T-helper 1 cell treated with Interleukin-12 subunit alpha and Interleukin-12 subunit beta and Interleukin-4 antibody, amounts not matched to agents 30 ng/mL and 1 ng/mL, for 36 hours (primary cell): Measurements from ENCODE around the gene RBM42. TPM values are rescaled to one million over a fixed set of nuclear protein-coding genes. Genes with fewer than 3 reads are reported as not detected.

ENCODE experiments used
- intact Hi-C: fragments of 100-400 bp; cut with micrococcal nuclease; formaldehyde crosslinking; loops from one replicate; pipeline ENCODE4 v1.15.1; 2024
- total RNA-seq: library from RNA; stranded (reverse); gene quantifications from 2 replicates; pipeline ENCODE4 v1.2.3, GENCODE V29; 2022

Gene RBM42
- total RNA-seq, 1 donor from 2014 or later: 114 TPM

- intact Hi-C loops: no loop called here
Measured at GRCh38 chr19:35619290-35619923, 9.4 kb upstream of the RBM42 start.

- intact Hi-C loops: no loop called here
Measured at GRCh38 chr19:35620001-35620400, 8.8 kb upstream of the RBM42 start.

DNA sequence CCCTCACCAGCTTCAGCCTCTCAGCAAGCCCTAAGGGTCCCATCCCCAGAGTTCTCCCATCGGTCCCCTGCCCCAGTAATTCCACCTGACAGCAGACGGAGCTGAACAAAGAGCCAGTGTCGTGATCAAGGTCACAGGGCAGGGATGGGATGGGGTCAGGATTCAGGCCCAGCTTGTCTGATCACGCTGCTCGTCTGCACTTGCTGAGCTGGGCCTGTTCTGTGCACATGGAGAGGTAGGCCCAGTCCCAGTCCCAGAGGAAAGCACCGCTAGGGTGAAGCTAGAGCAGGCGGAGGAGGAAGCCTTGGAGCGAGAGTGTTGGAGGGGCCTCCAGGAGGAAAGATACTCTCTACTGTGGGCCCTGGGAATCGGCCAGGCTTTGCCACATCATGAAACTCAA lies 7.1 kb upstream of the RBM42 start:
- intact Hi-C loops: no loop called here

- intact Hi-C loops: no loop called here
Measured at GRCh38 chr19:35622750-35623149, 6.1 kb upstream of the RBM42 start.

DNA sequence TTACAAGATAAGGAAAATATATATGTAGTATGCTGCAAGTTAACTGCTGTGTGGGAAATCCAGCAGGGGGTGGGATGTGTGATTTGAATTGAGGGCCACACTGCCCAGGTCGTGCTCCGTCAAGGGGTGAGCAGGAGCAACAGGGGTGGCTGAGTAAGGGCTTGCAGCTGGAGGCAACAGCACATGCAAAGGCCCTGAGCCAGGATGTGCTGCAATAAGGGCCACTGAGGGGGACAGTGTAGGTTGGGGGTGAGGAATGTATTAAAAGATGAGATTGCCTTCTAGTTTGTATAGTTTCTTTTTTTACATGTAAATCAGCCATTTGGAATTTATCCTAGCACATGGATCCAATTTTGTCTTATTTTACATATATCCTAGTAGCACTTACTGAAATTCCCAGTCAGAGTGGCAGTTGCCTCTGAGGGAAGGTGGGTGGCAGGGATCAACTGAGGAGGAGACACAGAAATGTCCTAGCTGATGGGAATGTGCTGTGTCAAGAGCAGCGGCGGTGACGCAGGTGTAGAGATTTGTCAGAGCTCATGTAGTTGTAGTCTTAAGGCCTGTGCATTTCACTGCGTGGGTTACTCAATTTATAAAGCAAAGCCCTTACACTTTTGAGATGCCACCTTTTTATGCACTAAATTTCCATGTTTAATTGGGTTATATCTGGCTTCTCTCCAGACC lies 5.4 kb upstream of the RBM42 start:
- intact Hi-C loops: no loop called here

GRCh38 chr19:35628264-35628564 lies 622 bp upstream of the RBM42 start:
- intact Hi-C loops: loop anchor here (1.0 to 5.0 kb wide), 11 partner anchors 16 to 426 kb away; partner anchors contain the start of genes ALKBH6, COX6B1, HAUS5 and KMT2B

GRCh38 chr19:35629332-35629633 lies 447 bp downstream of the RBM42 start:
- intact Hi-C loops: loop anchor here (5.0 kb wide), 1 partner anchor 88 kb away; the partner anchor contains the start of gene KMT2B

DNA sequence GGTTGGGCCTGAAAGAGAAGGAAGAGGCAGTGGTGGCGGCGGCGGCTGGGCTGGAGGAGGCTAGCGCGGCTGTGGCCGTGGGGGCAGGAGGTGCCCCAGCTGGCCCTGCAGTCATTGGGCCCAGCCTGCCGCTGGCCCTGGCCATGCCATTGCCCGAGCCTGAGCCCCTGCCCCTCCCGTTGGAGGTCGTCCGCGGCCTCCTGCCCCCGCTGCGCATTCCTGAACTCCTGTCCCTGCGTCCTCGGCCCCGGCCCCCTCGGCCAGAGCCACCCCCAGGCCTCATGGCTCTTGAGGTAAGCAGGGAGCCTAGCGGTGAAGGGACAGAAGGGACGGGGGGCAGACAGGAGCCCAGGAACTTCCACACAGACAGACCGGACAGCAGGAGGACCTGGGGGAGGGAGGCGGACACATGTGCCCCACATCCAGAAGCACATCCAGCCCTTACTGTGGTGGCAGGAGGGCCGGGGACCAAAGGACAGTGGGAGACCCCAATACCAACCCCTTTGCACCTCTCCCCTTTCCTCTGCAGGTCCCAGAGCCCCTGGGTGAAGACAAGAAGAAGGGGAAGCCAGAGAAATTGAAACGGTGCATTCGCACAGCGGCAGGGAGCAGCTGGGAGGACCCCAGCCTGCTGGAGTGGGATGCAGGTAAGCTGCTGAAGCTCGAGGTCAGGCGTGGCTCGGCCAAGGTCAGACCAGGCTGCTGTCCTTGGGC lies 5.0 kb downstream of the RBM42 start:
- intact Hi-C loops: no loop called here

DNA sequence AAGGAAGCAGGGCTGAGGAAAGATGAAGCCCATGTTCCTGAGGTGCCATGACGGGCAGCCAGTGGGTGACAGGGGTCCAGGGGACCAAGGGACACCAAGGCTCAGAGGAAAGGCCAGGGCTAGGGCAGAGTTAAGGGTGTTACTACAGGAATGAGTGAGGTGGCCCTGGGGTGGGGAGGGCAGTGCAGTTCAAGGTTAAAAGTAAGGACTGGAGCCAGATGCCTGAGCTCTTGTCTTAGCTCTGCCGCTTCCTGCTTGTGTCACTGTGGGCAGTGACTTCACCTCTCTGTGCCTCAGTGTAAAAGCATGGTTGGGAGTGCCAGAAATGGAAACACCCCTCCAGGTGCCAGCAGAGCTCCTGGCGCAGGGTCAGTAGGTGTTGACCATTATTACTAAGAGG lies 7.8 kb downstream of the RBM42 start:
- intact Hi-C loops: no loop called here

DNA sequence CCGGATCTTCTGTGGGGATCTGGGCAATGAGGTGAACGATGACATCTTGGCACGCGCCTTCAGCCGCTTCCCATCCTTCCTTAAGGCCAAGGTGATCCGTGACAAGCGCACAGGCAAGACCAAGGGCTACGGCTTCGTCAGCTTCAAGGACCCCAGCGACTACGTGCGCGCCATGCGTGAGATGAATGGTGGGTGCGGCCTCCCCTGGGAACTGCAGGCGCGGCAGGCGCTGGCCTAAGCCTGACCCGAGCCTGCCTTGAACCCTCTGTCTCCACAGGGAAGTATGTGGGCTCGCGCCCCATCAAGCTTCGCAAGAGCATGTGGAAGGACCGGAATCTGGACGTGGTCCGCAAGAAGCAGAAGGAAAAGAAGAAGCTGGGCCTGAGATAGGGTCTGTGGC lies 8.3 kb downstream of the RBM42 start:
- intact Hi-C loops: no loop called here

DNA sequence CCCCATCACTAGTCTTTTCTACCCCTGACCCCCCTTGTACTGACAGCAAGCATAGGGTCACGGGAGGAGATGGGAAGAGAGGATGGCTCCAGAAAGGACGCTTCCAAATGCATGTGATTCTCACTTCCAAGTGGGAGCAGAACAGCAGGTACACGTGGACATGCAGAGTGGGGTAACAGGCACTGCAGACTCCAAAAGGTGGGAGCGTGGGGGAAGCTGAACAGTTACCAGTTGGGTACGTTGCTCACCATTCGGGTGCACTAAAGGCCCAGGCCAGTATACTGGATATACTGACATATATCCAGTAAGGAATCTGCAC lies 10.4 kb downstream of the RBM42 start:
- intact Hi-C loops: no loop called here

GRCh38 chr19:35639863-35640262 lies 11.0 kb downstream of the RBM42 start:
- intact Hi-C loops: loop anchor here (5.0 to 10.0 kb wide), 2 partner anchors 428 to 575 kb away; partner anchors contain the start of genes ZNF146 and ZNF565

DNA sequence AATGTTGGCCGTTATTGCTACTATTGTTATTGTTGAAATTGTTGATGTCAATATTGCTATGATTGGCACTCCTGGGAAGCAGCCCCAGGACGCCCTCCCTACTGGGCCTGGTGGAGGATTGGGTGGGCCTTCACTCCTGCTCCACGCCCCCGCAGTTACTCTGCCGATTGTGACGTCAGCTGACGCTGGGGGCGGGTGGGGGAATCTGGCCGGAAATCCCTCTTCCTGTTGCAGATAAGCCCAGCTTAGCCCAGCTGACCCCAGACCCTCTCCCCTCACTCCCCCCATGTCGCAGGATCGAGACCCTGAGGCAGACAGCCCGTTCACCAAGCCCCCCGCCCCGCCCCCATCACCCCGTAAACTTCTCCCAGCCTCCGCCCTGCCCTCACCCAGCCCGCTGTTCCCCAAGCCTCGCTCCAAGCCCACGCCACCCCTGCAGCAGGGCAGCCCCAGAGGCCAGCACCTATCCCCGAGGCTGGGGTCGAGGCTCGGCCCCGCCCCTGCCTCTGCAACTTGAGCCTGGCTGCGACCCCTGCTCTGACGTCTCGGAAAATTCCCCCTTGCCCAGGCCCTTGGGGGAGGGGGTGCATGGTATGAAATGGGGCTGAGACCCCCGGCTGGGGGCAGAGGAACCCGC lies 12.8 kb downstream of the RBM42 start, which contains the start of gene ETV2:
Gene ETV2 (plus strand): TSS at position 231 of the 637 bp plus-strand sequence. CDS start 716 bp downstream, outside the sequence.
- intact Hi-C loops: loop anchor here (5.0 to 10.0 kb wide), 2 partner anchors 429 to 573 kb away; partner anchors contain the start of genes ZNF146 and ZNF565

DNA sequence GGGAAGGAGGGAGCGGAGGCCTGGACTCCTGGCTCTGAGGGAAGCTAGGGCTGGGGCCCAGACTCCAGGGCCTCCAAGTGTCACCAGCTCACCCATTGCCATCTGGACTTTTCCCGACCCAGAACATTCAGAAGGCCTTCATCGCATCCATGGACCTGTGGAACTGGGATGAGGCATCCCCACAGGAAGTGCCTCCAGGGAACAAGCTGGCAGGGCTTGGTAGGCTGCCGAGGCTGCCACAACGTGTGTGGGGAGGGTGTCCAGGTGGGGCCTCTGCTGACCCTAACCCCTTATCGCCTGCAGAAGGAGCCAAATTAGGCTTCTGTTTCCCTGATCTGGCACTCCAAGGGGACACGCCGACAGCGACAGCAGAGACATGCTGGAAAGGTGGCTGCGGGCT lies 13.5 kb downstream of the RBM42 start:
- intact Hi-C loops: loop anchor here (5.0 to 10.0 kb wide), 2 partner anchors 430 to 572 kb away; partner anchors contain the start of genes ZNF146 and ZNF565

GRCh38 chr19:35642798-35643254 lies 14.0 kb downstream of the RBM42 start:
- intact Hi-C loops: loop anchor here (5.0 to 10.0 kb wide), 2 partner anchors 431 to 572 kb away; partner anchors contain the start of genes ZNF146 and ZNF565

- intact Hi-C loops: loop anchor here (1.0 to 10.0 kb wide), 14 partner anchors 15 to 571 kb away; partner anchors contain the start of genes ARHGAP33, HAUS5, HCST and LIN37
Measured at GRCh38 chr19:35643255-35644205, 14.7 kb downstream of the RBM42 start.

DNA sequence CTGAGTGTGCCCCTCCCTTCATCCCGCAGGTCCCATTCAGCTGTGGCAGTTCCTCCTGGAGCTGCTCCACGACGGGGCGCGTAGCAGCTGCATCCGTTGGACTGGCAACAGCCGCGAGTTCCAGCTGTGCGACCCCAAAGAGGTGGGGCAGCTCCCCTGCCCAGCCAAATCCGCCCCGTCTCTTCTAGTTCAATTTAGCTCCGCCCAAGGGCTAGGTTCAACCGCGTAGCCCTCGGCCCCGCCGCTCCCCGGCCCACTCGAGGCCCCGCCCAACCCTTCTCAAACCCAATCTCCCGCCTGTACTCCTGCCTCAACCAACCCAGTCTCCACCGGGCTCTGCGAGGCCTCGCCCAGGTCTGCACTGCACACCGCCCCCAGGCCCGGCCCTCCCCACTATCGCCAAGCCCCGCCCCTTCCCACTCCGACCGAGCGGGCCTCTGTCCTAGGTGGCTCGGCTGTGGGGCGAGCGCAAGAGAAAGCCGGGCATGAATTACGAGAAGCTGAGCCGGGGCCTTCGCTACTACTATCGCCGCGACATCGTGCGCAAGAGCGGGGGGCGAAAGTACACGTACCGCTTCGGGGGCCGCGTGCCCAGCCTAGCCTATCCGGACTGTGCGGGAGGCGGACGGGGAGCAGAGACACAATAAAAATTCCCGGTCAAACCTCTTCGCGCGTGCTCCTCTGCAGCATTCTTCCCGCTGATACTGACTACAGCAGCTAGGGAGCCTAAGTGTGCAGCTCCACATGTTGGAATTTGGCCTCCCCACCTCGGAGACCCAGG lies 15.6 kb downstream of the RBM42 start:
- intact Hi-C loops: loop anchor here (1.0 to 10.0 kb wide), 14 partner anchors 16 to 570 kb away; partner anchors contain the start of genes ARHGAP33, HAUS5, HCST and LIN37

GRCh38 chr19:35644987-35645679 lies 16.3 kb downstream of the RBM42 start:
- intact Hi-C loops: loop anchor here (1.0 to 10.0 kb wide), 14 partner anchors 17 to 570 kb away; partner anchors contain the start of genes ARHGAP33, HAUS5, HCST and LIN37
